Stimulated activated CD4-positive, alpha-beta T cell treated with anti-CD3 and anti-CD28 coated beads, Interleukin-1b, Interleukin-23, amount 100 ng/mL, for 24 hours (primary cell): ENCODE results near the gene SERPINB11.
"Not testable (repeated sequence)": the region's sequence is repeated elsewhere in the genome, so short reads cannot be mapped to it uniquely, and the experiment has no call there.

Source experiments
- DNase-seq, 4 experiments: peaks; one replicate each; pipeline ENCODE4 v3.0.0-alpha.2; 2020; ENCODE audit warnings: low read depth in 4 of 4, low spot score in 1 of 4

SERPINB11 gene, protein sequence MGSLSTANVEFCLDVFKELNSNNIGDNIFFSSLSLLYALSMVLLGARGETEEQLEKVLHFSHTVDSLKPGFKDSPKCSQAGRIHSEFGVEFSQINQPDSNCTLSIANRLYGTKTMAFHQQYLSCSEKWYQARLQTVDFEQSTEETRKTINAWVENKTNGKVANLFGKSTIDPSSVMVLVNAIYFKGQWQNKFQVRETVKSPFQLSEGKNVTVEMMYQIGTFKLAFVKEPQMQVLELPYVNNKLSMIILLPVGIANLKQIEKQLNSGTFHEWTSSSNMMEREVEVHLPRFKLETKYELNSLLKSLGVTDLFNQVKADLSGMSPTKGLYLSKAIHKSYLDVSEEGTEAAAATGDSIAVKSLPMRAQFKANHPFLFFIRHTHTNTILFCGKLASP

DNA sequence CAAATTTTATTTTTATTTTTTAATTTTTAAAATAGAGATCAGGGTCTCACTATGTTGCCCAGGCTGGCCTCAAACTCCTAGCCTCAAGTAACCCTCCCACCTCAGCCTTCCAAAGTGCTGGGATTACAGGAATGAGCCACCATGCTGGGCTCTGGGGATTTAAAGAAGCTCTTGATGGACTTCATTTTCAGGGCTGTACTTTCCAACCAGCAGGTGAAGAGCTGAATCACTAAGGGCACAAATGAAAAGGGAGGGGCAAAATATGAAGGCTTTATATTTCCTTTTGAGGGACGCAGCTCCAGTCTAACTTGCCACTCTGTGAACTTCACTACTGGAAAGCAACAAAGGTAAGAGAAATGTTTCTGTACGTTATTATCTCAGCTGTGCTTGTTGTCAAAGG lies at the start of gene SERPINB11:
Gene SERPINB11, plus strand, starts transcription at position 301 of the 400 bp plus-strand sequence. CDS start 7,234 bp downstream, outside the sequence.
- no peak for DNase-seq

DNA sequence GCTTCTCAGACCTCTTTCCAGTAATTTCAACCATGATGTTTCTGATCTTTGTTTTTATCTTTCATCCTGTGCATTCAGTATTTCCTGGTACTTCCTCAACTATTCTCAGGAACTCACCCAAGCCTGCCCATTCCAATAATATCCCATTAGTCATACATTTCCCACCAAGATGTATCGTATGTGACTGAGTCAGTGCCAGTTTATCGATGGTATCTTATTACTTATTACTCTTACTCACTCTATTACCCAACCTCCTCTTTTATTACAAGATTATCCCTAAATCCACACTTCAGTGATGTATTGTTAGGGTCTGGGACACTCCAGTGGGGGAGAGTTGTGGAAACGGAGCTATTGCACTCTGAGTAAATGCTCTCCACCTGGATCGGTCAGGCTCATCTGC lies 43.8 kb upstream of the SERPINB11 start:
- not testable (repeated sequence) for DNase-seq

DNA sequence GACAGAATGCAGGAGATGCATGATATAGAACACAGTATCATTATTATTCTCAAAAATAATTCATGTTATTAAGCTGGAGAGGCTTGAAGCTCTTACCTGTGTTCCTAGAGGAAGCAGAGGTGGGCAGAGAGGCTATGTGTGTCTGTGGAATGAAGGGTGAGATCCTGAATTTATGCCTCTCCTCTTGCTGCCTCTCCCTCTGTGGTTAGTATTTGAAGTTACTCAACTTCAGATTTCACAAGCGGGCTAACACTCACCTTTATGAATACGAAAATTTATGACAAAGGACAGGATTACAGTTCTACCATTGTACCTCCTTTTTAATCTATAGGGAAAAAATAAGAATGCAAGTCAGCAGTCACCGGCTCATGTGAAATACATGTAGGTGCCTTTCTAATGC lies 41.0 kb upstream of the SERPINB11 start, which contains the start of gene SERPINB3:
Gene SERPINB3, minus strand, starts transcription at position 144 of the 400 bp plus-strand sequence. CDS start 677 bp downstream, outside the sequence.
- not testable (repeated sequence) for DNase-seq

DNA sequence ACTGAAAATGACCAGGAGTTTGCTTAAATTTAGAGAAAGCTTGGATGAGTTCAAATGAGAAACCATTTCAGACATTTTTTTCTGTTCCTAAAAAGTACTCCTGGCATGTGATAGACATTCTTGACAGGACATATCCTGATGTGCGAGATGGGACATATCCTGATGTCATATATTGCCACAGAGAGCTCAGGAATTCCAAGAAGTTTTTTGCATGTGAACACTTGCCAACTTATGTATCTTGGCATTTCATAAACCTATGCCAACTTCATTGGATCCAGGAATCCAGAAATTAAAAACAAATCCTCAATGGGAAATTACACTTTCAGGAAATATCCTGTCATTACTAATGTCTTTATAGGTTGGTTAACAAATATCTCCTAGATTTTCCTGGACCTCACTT lies 38.2 kb upstream of the SERPINB11 start:
- DNase-seq: no peak

DNA sequence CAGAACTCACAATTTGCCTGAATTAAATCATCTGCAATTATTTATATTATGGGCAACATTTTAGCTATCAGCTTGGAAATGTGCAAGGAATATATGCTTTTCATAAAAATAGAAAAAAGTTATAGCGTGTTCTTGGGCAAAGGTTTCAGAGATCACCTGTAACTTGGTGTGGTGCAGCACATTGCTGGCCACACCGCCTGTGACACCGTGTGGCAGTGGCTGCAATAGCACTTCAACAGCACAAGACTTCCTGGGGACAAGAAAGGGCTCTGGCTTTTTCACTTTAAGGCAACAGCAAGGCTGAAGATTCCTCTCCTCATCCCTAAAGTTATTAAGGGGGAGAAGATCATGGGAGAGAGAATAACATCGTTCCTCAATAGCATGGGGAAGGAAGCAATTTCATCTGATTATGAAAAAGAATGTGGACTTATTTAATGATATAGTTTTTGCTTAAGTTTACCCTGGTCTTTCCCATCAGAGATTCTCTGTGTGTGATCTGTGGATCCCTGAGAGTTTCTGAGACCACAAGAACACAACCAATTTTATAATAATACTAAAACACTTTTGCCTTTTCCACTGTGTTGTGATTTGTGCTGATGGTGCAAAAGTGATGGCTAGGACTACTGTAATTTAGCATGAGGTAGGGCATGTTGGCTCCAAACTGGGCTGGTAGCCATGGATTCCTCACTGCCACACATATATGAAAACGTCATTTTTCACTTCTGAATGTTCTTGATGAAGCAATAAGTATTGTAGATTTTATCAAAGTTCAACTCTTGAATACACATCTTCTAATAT lies 26.0 kb upstream of the SERPINB11 start:
- DNase-seq: no peak

DNA sequence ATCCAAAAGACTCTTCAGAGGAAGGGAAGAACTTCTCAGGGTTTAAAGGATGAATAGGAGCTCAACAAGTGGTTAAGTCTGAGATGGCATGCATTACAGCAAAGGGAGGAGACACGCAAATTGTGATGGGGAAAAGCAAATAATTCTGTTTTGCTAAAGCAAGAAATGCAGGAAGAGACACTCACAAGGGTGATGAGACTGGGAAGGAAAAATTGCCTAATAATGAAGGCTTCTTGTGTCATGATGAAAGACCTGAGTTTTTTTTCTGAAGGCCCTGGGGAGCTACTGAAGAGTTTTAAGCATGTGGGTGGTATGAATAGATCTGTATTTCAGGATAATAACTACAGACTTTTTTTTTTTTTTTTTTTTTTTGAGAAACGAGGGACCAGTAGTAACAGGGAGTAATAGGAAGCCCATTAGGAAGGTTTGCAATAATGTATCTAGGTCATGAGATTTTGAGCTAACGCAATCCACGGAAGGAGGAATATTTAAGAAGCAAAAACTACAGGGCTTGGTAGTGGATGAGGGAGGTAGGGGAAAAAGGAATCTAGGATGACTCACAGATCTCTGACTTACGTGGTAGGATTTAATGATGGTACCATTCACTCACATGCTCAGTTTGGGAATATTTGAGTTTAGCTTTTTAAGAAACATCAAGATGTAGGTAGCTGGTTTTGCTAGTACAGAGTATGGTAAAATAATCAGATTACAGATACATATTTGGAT lies 25.1 kb upstream of the SERPINB11 start:
- DNase-seq: no peak

DNA sequence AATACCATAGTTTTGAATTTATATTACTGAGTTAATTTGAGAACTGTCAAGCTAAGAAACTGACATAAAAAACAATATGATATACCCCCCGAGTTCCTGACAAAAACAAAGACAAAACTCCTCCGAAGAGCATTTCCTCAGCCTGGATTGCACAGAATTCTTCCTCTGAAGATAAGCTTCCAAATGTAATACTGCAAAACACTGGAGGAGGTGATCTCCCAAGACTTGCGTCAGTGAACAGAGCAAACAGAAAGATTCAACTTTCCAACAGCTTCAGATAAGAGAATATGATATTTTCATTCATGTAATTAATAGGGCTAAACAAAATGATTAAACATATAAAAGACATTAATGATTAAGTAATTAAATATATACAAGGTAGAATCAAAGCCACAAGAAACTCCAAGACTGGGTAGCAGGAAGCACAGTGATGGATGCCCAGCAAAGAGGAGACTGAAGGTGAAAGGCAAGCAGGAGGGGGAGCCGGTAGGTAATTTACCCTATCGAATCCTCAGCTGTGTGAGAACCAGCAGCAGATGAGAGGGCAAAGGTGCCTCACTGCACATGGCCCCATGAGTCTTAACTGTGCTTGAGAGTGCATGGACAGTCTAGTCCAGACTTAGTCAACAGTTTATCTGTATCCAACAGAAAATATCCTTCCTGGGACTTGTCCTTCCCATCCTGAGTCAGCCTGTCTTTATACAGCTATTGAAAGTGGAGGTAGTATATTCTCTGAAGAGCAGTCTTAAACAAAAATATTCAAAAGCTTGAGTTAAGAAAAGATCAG lies 22.7 kb upstream of the SERPINB11 start:
- DNase-seq: no peak

DNA sequence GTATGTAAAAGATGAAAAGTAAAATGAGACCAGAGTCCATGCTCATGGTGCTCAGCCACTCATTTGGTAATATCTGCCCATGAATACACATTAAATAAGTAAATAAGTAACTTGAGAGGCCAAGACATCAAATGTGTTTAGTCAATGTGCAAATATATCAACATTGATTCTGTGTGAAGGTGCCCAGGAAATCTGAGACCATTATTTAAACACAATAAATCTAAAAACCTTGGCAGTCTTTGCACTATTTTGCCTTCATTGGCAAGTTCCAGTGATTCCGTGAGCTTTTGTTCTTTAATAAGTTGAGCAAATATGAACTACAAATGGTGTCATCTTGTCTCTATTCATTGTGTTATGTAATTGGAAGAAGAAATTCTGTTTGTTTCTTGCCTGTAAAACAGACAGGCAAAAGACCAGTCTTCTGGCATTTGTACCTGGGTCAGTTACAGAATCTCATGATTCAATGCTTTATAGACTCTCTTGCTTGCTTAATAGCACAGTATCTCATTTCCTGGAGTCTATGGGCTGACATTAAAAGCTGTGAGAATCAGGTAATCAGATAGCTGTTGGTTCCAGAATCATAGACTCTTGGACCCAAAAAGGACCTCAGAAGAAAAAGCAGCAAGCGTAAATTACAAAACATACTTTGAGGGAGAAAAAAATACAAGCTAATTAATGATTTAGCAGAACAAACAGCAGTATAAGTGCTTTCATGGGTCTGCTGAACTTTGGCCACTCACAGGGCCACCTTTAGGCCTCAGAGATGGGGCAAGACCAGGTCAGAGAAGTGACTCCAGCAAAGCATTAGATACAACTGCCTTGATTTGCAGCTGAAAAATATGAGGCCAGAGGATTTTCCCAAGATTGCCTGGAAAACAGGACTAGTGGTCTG lies 21.1 kb upstream of the SERPINB11 start:
- DNase-seq: no peak

DNA sequence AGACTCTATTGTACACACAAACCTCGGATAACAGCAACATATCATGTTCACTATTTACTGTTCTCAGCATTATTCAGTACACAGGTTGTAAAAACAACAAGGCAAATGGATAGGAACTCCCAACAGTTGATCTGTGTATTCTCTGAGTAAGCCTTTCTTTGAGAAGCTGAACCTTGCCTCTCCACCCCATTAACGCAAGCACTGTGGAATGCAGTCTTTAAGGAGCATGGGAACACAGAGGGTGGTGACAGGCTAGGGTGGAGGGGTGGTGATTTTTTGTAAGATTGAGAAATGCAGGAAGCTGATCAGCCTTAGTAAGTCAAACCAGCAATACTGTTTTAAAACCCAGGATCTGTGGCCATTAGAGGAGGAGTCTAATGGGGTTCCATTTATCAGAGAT lies 19.6 kb upstream of the SERPINB11 start:
- DNase-seq: no peak

DNA sequence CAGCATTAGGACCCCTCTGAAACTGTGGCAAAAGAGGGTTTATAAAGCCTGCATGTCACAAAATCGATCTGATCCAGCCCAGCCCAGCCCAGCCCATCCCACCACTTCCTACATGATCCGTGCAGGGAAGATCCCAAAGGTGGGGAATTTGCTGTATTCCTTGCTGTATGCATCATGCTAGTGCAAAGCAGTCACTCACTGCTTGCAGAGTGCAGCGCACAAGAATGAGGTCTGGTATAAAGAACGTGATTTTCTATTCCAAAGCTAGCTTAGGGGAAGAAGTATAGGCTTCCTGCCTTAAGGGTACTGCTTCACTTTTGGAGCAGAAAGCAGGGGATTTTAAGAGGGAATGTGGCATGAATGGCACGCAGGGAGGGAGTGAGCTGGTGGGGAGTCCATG lies 18.9 kb upstream of the SERPINB11 start:
- DNase-seq: no peak

DNA sequence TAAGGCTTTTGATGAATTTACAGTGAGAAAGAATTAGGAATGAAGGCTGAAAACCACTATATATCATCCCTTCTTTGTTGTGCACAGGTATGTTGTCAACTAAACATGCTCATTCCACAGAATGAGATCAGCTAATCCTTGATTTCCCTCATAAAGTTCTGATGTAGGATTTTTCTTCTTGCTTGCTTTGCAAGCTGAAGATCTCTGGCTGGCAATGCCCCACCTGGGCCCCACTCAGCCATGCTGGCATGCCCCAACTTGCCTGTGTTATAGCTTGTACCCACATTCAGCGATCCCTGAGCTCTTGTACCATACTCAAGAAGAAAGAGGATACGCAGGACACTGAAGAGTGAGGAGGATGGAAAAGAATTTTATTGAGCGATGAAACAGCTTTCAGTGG lies 18.0 kb upstream of the SERPINB11 start:
- DNase-seq: no peak

DNA sequence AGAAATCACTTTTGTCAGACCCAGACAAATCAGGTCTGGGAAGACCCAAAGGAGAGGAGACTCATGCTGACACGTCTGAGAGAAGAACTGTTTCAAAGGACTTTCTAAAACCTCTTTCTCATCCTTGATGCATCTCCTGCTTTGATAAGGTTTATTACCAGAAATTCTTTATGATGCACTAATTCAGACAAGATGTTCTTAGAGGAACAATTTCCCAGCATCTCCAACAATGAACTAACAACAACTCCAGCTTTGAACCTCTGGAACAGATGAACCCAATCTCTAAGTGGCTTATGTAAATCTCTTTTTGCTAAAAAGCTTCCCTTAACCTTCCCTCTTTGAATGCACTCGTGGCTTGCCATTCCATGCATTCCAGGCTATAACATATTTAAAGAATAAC lies 15.9 kb upstream of the SERPINB11 start:
- no peak for DNase-seq

DNA sequence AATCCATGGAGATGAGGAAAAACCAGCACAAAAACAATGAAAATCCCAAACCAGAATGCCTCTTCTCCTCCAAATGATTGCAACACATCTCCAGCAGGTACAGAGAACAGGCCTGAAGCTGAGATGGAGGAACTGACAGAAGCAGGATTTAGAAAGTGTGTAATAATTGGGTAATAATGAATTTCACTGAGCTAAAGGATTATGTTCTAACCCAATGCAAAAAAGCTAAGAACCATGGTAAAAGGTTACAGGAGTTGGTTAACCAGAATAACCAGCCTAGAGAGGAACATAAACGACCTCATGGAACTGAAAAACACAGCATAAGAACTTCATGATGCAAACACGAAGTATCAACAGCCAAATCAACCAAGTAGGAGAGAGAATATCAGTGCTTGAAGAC lies 13.7 kb upstream of the SERPINB11 start:
- DNase-seq: no peak

DNA sequence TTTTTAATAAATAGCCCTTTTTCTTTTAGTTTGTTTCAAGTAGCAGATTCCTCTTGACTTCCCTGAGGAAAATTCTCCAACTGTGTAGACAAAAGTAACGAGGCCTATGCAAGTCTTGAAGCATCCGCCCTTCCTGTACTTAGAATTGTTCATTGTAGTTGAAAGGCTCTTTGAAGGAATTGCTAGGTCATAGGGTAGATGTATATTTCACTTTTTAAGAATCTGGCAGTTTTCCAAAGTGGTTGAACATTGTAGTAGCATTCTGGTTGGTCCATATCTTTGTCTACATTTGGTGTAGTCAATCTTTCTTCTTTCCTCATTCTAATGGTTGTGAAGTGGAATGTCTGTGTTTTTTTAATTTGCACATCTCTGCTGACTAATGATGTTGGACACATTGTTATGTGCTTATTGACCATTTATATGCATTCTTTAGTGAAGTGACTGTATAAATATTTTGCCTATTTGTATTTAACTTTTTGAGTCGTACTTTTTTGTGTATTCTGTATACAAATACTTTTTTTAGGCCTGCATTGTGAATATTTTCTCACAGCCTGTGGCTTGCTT lies 5.6 kb upstream of the SERPINB11 start:
- DNase-seq: no peak

DNA sequence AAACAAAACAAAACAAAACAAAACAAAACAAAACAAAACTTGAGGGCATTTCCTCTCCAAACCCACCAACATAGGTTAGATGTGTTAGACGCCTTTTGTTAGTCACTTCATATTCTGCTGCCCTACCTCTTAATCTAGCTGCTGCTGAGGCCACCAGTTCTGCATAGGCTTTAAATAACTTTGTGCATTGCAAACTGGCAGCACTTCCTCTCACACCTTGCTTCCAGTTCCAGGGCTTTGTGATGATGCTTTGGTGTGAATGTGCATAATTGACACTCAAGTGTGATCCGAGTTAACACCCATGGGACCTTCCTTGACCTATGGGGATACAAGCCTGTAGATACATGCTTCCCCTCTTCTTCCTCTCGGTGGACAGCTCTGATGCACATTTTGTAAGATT lies 2.3 kb upstream of the SERPINB11 start:
- DNase-seq: no peak

DNA sequence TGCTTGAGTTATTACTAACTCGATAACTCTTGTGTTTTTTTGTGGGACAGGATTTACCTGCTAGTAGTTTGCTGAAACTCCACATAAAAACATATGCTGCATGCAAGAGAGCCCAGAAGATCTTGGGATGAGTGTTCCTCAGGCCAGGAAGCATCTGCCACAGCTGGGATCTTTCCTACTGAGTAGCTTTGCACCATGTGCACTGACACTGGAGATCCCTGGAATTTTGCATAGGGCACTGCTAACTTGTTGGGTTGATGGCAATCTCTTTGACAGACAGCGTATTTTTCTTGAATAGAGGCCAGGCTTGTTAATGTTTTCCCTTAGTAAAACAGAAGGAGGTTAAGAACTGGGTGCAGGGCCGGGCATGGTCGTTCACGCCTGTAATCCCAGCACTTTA lies 808 bp upstream of the SERPINB11 start:
- DNase-seq: no peak

DNA sequence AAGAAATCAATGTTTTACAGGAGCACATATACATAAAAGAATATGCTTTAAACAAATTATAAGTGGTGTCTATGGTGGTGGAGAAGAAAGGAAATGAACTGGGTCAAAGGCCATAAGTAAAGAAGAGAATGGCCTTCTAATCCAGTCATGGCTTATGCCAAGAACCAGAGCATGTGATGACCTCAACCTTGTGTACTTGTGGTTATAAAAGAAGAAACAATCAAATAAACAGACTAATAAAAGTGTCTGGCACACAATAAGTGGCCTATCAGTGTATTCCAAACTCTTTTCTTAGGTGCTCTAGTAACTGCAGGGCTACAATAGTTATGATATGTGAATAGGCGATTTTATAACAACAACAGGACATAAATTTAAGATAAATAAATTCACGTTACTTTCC lies 2.6 kb downstream of the SERPINB11 start:
- DNase-seq: no peak

DNA sequence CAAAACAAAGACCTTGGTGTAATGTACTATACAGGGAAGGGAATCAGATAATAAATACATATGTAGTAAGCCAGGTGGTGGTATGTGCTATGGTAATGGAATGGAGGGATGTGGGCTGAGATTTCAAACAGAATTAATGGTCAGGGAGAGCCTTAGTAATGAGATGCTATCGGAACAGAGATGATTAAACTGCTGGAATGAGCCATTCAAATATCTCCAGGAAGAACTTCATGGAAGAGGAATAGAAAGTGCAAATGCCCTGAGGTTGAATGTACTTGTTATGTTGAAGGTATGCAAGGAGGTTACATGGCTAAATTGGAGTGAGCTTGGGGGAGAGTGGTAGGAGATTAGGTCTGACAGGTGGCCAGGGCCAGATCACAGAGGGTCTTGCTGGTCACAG lies 5.1 kb downstream of the SERPINB11 start:
- no peak for DNase-seq

DNA sequence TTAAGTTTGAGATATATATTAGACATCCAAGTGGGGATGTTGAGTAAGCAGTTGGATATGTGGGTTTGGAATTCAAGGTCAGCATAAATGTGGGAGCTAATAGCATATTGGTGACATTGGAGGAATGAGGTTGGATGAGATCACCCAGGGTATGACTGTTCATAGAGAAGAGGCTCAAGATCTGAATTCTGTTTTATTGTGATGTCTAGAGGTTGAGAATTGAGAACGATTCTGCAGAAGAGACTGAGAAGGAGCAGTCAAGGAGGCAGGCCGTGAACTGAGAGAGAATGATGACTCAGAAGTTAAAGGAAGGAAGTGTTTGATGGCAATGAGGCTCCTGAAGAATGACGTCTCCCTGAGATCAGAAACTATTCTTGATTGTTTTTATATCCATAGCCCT lies 5.9 kb downstream of the SERPINB11 start:
- DNase-seq: no peak
